K562 (cell line): ENCODE measurements around the gene COL5A1. TPM values are rescaled to one million over a fixed set of nuclear protein-coding genes. Genes with fewer than 3 reads are reported as not detected.

ENCODE experiments used
- ATAC-seq: fragments of 200-7000 bp; cut with Tn5 transposase; 3 replicates; pipeline ENCODE4 v1.9.1; 2020; ENCODE audit warnings: moderate library complexity
- BruUV-seq: library from RNA; stranded (reverse); fragments of 400-500 nt; replicated peaks from 2 replicates; lab custom pipeline; 2021; lab: Mats Ljungman, UMichigan
- CTCF ChIA-PET: fragments of 300-600 bp; formaldehyde crosslinking; extraction: SDS; loops from one replicate; lab custom pipeline; 2021; ENCODE audit warnings: low intra/inter-chr PET ratio; lab: Yijun Ruan, JAX
- POLR2A ChIA-PET: fragments of 300-600, 350-650 bp; sonication (Branson Sonifier 250); formaldehyde crosslinking; extraction: SDS; loops from one replicate; lab custom pipeline; 2021; ENCODE audit warnings: antibody characterized with exemption, inconsistent platforms; lab: Yijun Ruan, JAX
- DNase-seq, 4 experiments: peaks; one replicate each; pipeline versions ENCODE4 v3.0.0 to v3.0.0-alpha.2; 2011 to 2018; ENCODE audit warnings: low spot score in 3 of 4, mixed read lengths in 3 of 4; ENCODE audit errors: extremely low read depth in 1 of 4
- FAIRE-seq: peaks from 2 replicates; lab custom pipeline; 2011; peaks lifted over from hg19 to GRCh38; lab: Jason Lieb, UNC
- H2AFZ ChIP-seq: 2 replicates; pipeline ENCODE4 v1.6.0; 2011; ENCODE audit warnings: low read depth, low read length, control low read depth, inconsistent platforms
- H3K27ac ChIP-seq: fragments of 200-600 bp; 3 replicates; pipeline ENCODE4 v1.8.0; 2011; ENCODE audit warnings: low read depth, mild to moderate bottlenecking, control low read depth, inconsistent platforms, low read length, moderate library complexity, mixed read lengths; ENCODE audit errors: extremely low read depth
- H3K27me3 ChIP-seq, 2 experiments: fragments of 300-600 bp in 1 of 2; 2 replicates in 1 of 2; 3 replicates in 1 of 2; pipeline versions ENCODE4 v1.6.0 to v1.8.0; 2011; ENCODE audit warnings: inconsistent platforms in 2 of 2, low read length in 2 of 2, mild to moderate bottlenecking in 1 of 2, mixed read lengths in 1 of 2, moderate library complexity in 1 of 2; ENCODE audit not compliant: control insufficient read depth in 2 of 2, insufficient read depth in 2 of 2
- H3K36me3 ChIP-seq: fragments of 300-600 bp; 3 replicates; pipeline ENCODE4 v1.8.0; 2011; ENCODE audit warnings: mild to moderate bottlenecking, low read length, inconsistent platforms; ENCODE audit not compliant: control insufficient read depth, insufficient read depth
- H3K4me1 ChIP-seq, 2 experiments: fragments of 200-600 bp in 1 of 2; replicated peaks in 1 of 2; 2 replicates in 1 of 2; 3 replicates in 1 of 2; pipeline versions ENCODE4 v1.5.1 to v1.8.0; 2011; ENCODE audit warnings: inconsistent platforms in 2 of 2, low read length in 2 of 2, mild to moderate bottlenecking in 1 of 2, mixed read lengths in 1 of 2, moderate library complexity in 1 of 2; ENCODE audit not compliant: control insufficient read depth in 2 of 2, insufficient read depth in 2 of 2
- H3K4me2 ChIP-seq: 2 replicates; pipeline ENCODE4 v1.6.1; 2011; ENCODE audit warnings: low read length, control low read depth, inconsistent platforms, mixed read lengths; ENCODE audit not compliant: insufficient read depth
- H3K4me3 ChIP-seq: fragments of 200-600 bp; sonication (generic), shearing (Covaris generic); 2 replicates; pipeline ENCODE4 v1.5.1; 2016; ENCODE audit warnings: control low read depth, inconsistent platforms
- H3K79me2 ChIP-seq: fragments of 200-600 bp; 3 replicates; pipeline ENCODE4 v1.8.0; 2011; ENCODE audit warnings: low read length, inconsistent platforms; ENCODE audit not compliant: control insufficient read depth, insufficient read depth
- H3K9ac ChIP-seq, 2 experiments: 2 replicates each; pipeline versions ENCODE4 v1.6.0 to v1.6.1; 2011; ENCODE audit warnings: low read depth in 2 of 2, low read length in 2 of 2, control low read depth in 1 of 2, inconsistent platforms in 1 of 2, mild to moderate bottlenecking in 1 of 2, mixed read lengths in 1 of 2; ENCODE audit not compliant: insufficient read depth in 1 of 2
- H3K9me1 ChIP-seq: one replicate; pipeline ENCODE4 v1.6.0; 2011; ENCODE audit warnings: inconsistent platforms, mild to moderate bottlenecking, low read length, moderate library complexity; ENCODE audit not compliant: control insufficient read depth, insufficient read depth
- H3K9me3 ChIP-seq: replicated peaks from 2 replicates; pipeline ENCODE4 v1.5.1; 2011; ENCODE audit warnings: low read depth, low read length, inconsistent platforms; ENCODE audit not compliant: control insufficient read depth, insufficient read depth
- H4K20me1 ChIP-seq: replicated peaks from 2 replicates; pipeline ENCODE4 v1.6.1; 2011; ENCODE audit warnings: low read length, inconsistent platforms, mixed read lengths; ENCODE audit not compliant: control insufficient read depth, insufficient read depth
- CC2D1A ChIP-seq: fragments of 450-650 bp; IDR thresholded peaks from 2 replicates; pipeline ENCODE4 v1.6.1; 2017; ENCODE audit warnings: mild to moderate bottlenecking
- HINFP ChIP-seq: fragments of 450-650 bp; conservative IDR thresholded peaks from 2 replicates; pipeline ENCODE4 v1.6.1; 2016; ENCODE audit warnings: missing genetic modification characterization, low read depth, mild to moderate bottlenecking, control low read depth, missing compliant biosample characterization
- HNRNPK ChIP-seq: fragments of 200-400 bp; formaldehyde crosslinking; IDR thresholded peaks from one replicate; pipeline ENCODE4 v1.6.1; 2018; ENCODE audit warnings: mild to moderate bottlenecking, low read depth, low read length; ENCODE audit not compliant: poor library complexity, severe bottlenecking
- MYNN ChIP-seq, 2 experiments: sonication (generic); formaldehyde crosslinking in 1 of 2; IDR thresholded peaks; 2 replicates each; pipeline versions ENCODE4 v1.5.0 to v1.6.1; 2016 to 2020; ENCODE audit warnings: antibody characterized with exemption in 1 of 2, missing genetic modification reagents in 1 of 2
- NFRKB ChIP-seq: fragments of 450-650 bp; IDR thresholded peaks from 2 replicates; pipeline ENCODE4 v1.6.1; 2016; ENCODE audit warnings: low read depth
- REST ChIP-seq, 2 experiments: fragments of 450-650 bp; formaldehyde crosslinking in 1 of 2; IDR thresholded peaks; 2 replicates each; pipeline versions ENCODE4 v1.4.0 to v1.6.1; 2014 to 2020; ENCODE audit warnings: mild to moderate bottlenecking in 2 of 2, borderline replicate concordance in 1 of 2, low read depth in 1 of 2
- ZC3H8 ChIP-seq: fragments of 450-650 bp; IDR thresholded peaks from 2 replicates; pipeline ENCODE4 v1.6.1; 2017
- ZNF408 ChIP-seq: fragments of 250-450 bp; sonication (Bioruptor Pico); IDR thresholded peaks from 2 replicates; pipeline ENCODE4 v1.4.0; 2020; ENCODE audit warnings: low read depth, mild to moderate bottlenecking, moderate library complexity
- WGBS: fragments of 100-300 bp; shearing (Covaris generic); methylation state at CpG from one replicate; pipeline ENCODE4 v1.1.6; 2016; ENCODE audit warnings: low coverage, mixed read lengths; ENCODE audit not compliant: insufficient coverage; ENCODE audit errors: missing lambda C conversion rate; 5-methylcytosine and 5-hydroxymethylcytosine counted together
- in situ Hi-C: fragments of 300-500 bp; cut with MboI; formaldehyde crosslinking; loops from 4 replicates; pipeline ENCODE4 v1.15.0; 2018; ENCODE audit warnings: inconsistent platforms, mixed read lengths
- intact Hi-C: fragments of 100-400 bp; cut with micrococcal nuclease; formaldehyde crosslinking; loops from 2 replicates; pipeline ENCODE4 v1.14.2; 2022
- polyA plus RNA-seq, 8 experiments: library from polyadenylated mRNA; depleted of rRNA in 4 of 8; stranded (reverse) in 5 of 8; unstranded in 3 of 8; fragments of >200 nt; fragmentation: Nextera tagmentation in 2 of 8; fragmentation: Illumina TruSeq in 1 of 8; extraction: Ambion mirVana in 2 of 8; extraction: Trizol in 1 of 8; gene quantifications; 2 replicates each; pipeline versions ENCODE4 v1.2.1 to v1.2.3, GENCODE V29; 2011 to 2014; ENCODE audit warnings: inconsistent platforms in 1 of 8, missing spikeins in 1 of 8
- total RNA-seq, 7 experiments: library from RNA; depleted of rRNA in 6 of 7; stranded (reverse); fragments of >200 nt in 6 of 7; fragmentation: Illumina TruSeq in 2 of 7; extraction: Trizol in 2 of 7; gene quantifications; 2 replicates each; pipeline versions ENCODE4 v1.2.1 to v1.2.3, GENCODE V29; 2011 to 2021; ENCODE audit warnings: low replicate concordance in 1 of 7
- TF ChIP-seq, protein P1 (sequence below): fragments of 250-450 bp; sonication (Bioruptor Pico); IDR thresholded peaks from 2 replicates; pipeline ENCODE4 v1.8.0; 2022; ENCODE audit warnings: inconsistent platforms, mild to moderate bottlenecking, moderate library complexity, borderline replicate concordance
- TF ChIP-seq, protein P2 (sequence below): fragments of 450-650 bp; IDR thresholded peaks from 2 replicates; pipeline ENCODE4 v1.6.1; 2016; ENCODE audit warnings: missing biosample characterization, missing genetic modification characterization

The COL5A1 gene
- total and polyA plus RNA-seq, 9 of the 15 experiments (the other 6 are each of a cell fraction or from before 2014, with no cell fraction given), result under 0.01 to 0.13 (median 0.04) TPM; not detected in 6

DNA sequence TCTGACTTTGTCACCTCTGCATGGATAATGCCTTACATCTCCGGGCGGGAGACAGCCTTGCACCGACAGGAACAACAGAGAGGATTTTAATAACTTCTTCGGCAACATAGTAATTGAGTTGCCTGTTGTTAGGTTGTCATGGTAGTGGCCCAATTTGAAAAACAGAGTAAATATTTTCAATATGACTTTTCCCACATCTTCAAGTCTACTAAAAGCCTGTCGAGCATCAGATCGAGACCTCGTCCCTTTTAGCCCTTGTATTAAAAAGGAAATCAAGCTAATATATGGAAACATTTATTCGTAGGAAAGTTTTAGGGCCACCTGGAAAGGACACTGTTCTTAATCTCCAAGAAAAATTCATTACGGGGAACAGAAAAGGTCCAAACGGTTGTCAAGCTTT, 168.2 kb downstream of the COL5A1 start:
- WGBS, result 2% methylated on average over 9 of the region's 10 CpGs
- no peak overlapping the region for H3K4me2 ChIP-seq
- DNase-seq (no peak), FAIRE-seq (no peak), ATAC-seq (no peak)
- H4K20me1 ChIP-seq, result no peaks in the 10 kb centered on the region
- no peaks in the 10 kb centered on the region for H3K4me1 ChIP-seq
- ChIA-PET POLR2A (no interaction called here), CTCF (no interaction called here)
- no peaks in the 10 kb centered on the region; the same call in 1 of the 2 replicates for H3K9me3 ChIP-seq
- H3K27ac ChIP-seq, result no peak overlapping the region
- no peaks in the 10 kb centered on the region for H3K79me2 ChIP-seq
- in situ Hi-C loops (no loop called here), intact Hi-C loops (no loop called here)
- no peaks in the 10 kb centered on the region for H3K36me3 ChIP-seq
- no peak overlapping the region for H3K4me3 ChIP-seq
- H3K9ac ChIP-seq, result no peak overlapping the region
- H3K9me1 ChIP-seq, result no peaks in the 10 kb centered on the region
- BruUV-seq, result no TSS peak
- H2AFZ ChIP-seq, result no peak overlapping the region
- H3K27me3 ChIP-seq, result peaks cover 2 to 36% of the 10 kb centered on the region in 2 experiments; a peak in 4 of 5 replicates
- TF ChIP-seq ZNF408 (CRISPR knock-in tag) (no peak), MYNN (IDR thresholded peaks at IDR 0.05) (no peak), MYNN (CRISPR knock-in tag; IDR thresholded peaks at IDR 0.05) (no peak), HINFP (tag) (no peak), HNRNPK (no peak), REST (IDR thresholded peaks at IDR 0.05; ENCODE audit: borderline replicate concordance) (no peak), REST (CRISPR knock-in tag; IDR thresholded peaks at IDR 0.05; ENCODE audit: low read depth) (no peak), ZC3H8 (no peak), CC2D1A (no peak), NFRKB (no peak)
- TF ChIP-seq, protein P1, sequence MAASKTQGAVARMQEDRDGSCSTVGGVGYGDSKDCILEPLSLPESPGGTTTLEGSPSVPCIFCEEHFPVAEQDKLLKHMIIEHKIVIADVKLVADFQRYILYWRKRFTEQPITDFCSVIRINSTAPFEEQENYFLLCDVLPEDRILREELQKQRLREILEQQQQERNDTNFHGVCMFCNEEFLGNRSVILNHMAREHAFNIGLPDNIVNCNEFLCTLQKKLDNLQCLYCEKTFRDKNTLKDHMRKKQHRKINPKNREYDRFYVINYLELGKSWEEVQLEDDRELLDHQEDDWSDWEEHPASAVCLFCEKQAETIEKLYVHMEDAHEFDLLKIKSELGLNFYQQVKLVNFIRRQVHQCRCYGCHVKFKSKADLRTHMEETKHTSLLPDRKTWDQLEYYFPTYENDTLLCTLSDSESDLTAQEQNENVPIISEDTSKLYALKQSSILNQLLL (CRISPR knock-in tag), result no peak
- TF ChIP-seq, protein P2, sequence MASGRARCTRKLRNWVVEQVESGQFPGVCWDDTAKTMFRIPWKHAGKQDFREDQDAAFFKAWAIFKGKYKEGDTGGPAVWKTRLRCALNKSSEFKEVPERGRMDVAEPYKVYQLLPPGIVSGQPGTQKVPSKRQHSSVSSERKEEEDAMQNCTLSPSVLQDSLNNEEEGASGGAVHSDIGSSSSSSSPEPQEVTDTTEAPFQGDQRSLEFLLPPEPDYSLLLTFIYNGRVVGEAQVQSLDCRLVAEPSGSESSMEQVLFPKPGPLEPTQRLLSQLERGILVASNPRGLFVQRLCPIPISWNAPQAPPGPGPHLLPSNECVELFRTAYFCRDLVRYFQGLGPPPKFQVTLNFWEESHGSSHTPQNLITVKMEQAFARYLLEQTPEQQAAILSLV (tag), result no peak
